Measurements from ENCODE around the gene PRKD1.

The PRKD1 gene

DNA sequence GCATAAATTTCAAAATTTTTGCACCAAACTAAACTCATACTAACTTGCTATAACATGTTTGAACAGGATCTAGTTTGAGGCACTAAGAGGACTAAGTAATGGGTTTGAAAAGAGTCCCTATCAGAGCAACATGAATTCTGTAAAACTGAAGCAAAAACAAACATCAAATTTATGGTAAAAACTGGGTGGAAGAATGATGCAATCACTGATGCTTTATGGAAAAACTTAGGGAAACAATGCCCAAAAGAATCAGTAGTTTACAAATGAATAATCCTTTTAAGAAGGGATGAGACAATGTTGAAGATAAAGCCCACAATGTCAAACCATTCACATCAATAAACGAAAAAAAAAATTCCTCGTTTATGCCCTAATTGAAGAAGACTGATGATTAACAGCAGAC is 88.9 kb downstream of the PRKD1 start:
- DNase-seq (ENCODE audit: low read depth, low spot score): no peak

DNA sequence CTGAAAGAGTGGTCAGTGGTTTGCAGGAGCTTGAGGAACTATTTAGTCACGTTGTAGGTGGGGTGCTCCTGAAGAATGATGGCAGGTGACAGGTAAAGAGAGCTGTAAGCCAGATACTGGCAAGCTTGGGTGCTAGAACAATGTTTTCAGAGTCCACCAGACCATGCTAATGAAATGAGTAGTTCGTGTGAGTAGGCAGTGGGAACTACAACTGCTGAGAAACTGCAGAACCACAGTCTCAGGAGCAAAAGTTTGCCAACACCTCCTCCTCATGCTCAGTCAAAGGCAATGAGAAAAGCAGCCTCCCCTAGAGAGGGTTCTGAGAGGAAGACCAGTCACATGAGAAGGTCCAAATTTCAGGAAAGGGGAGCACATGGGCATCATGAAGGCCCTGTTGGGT is 91.3 kb downstream of the PRKD1 start:
- DNase-seq (ENCODE audit: low read depth, low spot score): no peak

DNA sequence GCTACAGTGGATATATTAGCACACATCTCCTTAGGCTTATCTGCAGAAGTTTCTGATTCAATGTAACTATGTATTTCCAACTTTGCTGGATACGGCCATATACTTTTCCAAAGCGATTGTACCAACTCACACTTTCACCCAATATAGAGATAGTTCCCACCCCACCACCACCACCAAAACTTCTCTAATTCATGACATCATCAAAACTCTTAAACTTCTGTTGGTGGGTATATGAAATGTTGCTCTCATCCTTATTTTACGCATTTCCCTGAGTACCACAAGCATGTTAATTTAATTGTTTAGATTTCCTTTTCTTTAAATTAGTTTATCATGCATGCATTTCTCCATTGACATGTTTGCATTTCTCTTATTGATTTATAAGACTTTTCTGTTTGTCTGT is 95.6 kb downstream of the PRKD1 start:
- DNase-seq (ENCODE audit: low read depth, low spot score): no peak

DNA sequence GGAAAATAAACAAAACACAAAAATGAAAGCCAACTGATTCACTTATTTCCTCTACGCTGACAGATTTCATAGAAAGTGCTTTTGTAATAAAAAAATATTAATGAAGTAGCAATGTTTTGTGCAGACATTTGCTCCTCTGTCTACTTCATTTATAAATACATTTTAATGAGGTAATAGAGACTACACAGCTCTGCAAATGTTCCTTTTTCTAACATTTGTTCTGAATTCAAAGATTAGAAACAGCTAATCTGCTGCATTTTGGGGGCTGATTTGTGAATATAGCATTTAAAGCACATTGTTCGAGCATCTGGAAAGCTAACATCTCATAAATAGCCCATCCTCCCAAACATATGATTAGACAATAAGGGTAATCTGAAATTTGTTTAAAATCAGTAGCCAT is 97.8 kb downstream of the PRKD1 start:
- no peak for DNase-seq (ENCODE audit: low read depth, low spot score)

DNA sequence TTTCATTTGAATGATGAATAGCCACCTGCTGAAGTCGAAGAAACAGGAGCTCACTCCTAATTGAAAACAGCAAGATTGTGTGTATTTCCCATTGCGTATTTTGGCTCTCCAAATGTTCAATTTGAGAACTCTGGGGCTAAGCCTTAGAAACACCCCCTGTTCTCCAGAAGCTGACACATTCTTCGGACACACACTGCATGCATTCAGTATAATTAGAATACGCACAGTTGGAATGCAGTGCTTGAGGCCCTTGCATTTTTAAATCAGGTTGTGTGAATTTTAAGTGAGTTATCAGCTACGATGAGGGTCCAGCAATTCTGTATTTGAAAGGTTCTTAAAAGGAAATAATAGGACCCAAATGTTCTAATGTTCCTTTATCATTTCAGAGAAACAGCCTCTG is 103.8 kb downstream of the PRKD1 start:
- DNase-seq (ENCODE audit: low read depth, low spot score): peak; percentile 51

DNA sequence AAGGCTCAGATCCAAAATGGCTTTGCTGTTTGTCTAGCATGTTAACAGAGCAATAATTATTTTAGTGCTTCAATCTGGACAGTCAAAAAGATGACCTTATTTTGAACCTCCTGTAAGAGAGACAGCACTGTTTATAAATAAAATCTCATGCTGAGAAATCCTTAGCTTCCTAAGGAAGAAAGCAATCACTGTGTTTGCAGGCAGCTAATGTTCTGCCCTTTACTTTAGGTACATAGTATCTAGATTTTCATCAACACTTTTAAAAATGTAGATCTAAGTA is 105.3 kb downstream of the PRKD1 start:
- no peak for DNase-seq (ENCODE audit: low read depth, low spot score)

DNA sequence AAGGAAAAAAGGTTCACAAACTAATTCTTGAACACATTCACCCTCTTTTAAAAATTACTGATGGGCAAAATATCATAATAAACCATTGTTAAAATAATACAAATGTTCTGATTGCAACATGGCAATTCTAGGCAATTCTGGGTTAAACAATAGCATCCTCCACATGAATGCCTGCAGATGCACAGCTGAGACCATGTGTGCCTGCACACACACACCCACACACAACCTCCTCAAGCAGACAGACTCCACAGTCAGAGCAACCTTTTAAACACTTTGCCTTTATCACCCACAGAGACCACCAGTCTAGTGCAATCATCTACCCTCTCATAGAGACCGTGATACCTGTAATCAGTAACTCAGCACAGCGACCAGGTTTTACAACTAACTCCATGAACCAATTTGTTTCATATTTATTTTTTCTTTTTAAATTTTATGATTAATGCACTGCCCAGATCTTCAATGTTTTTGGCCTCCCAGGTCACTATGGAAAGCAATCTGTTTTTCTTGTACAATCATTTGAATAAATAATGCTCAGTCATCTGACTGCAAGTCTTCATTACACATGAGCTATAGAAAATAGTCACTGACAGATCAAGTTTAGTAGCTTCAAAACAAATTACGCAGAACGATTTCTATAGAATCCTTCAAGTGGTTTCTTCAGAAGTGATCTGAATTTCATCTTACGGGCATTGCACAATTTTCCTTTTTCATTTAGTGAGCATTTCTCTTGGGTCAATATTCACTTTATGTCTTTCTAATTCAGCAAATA is 105.8 kb downstream of the PRKD1 start:
- DNase-seq (ENCODE audit: low read depth, low spot score): no peak

DNA sequence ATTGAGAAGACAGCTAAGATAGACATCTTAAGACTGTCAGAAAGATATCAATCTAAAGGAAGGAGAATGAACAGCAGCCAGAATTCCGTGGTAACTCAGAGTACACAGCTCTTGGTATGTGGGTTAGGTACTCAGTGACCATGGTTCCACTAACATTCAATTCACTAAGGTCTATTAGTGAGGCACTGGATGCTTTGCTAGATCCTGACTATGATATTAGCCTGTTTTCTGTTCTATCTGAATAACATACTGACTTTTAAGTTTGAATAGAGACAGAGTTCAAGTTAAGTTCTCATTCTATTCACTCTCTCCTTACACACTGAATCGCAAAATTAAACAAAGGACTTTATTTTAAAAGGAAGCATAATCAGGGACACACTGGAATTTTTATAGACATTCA is 106.4 kb downstream of the PRKD1 start:
- peak; percentile 42 for DNase-seq (ENCODE audit: low read depth, low spot score)

DNA sequence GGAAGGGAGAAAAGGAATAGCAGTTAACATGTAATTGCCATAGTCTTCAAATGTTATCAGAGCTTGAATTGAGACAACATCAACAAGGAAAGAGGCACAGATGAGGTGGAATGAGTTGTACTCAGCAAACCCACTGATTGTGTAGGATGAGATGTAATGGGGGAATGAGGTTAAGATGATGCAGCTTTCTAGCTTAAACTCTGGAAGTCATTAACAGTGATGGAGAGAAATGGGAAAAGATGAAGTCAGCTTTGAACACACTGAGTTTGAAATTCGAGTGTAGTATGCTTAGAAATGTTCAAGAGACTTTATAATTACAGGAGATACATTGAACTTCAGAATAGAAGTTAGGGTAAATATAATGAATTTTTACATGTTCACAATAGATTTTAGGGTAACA is 106.9 kb downstream of the PRKD1 start:
- DNase-seq (ENCODE audit: low read depth, low spot score): no peak

DNA sequence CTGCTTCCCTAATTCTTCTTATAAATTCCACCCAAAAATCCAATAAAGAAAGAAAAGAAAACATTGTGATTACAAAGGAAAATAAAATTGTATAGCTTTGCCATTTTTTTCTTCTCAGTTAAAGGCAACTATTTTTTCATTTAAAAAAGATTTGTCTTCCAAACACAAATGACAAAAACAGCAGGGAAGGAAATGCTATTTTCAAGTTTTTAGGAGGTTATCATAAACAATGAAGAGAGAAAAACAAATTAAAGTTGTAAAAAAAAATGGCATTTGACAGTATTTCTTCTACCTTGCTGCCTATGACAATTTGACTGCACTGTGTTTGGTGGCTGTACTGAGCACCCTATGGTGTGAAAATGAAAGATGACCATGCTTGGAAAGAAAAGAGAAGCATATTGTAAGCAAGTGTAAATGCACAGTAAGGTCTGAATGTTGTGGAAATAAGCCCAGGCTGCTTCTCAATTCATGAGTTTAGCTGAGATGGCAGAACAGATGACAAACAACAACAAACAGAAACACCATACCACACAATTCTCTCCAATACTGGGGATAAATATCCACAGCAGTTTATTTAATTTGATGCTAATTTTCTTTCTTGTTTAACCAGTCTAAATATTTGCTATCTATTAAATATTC is 109.8 kb downstream of the PRKD1 start:
- DNase-seq (ENCODE audit: low read depth, low spot score): no peak

DNA sequence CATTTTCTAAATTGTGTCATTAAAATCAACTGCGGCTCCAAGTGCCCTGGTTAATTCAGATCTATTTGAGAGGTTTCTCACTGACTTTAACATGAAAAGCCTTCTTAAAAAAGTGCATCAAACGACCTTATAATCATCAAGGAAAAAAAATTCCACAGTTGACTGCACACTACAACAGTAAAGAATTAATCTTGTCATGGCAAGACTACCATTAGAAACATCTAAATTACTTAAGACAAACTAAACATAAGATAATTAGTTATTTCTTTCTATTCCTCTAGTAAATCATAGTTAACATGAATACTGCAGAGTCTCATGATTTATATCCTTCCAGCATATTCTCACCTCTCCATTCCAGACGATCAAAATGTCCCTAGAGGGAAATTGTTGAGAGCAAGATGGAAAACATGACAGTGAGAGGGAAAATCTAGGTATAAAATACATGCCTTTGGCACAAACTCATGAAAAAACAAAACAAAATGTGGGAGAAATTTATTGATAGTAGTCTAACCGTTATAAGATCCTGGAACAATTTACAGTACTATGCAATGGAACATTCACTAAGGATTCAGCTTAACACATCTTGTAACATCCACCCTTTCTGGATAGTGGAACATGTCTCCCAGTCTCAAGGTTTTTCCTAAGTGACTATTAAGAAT is 112.5 kb downstream of the PRKD1 start:
- DNase-seq (ENCODE audit: low read depth, low spot score): no peak

DNA sequence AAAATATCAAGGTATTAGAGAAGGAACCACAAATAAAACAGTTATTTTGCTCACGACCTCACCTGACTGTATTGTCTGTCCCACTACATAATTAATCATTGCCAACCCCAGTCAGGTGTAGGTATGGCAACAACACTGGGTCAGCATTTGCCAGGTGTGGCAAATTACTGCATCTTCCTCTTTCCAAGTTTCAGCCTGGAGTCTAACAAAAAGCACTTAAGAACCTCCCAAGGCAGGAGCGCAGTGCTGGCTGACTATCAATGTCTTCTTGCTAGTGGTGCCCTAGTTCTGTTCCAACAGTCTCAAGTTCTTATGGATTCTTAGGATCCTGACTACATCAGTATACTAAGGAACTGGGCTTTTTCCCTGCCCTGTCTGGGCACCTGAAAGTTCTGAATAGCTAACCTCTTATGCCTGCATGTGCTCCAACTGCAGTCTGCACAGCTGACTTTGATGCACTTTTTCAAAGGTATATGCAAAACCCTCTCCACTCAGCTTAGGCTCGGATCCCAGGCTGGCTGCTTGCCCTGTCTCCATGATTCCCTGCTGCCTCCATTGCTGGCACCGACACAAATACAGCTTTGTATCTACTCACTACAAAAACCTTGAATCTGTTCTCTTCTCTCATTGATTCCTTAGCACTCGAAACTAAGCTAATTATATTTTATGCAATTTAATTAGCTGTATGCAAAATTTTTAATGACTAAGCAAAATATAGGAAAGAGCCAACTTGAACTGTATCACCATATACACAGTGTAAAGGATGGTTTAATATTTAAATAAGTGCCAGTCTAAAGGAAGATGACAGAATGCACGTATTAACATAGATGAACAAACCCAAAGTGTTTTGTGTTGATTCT is 113.3 kb downstream of the PRKD1 start:
- peak; percentile 89 for DNase-seq (ENCODE audit: low read depth, low spot score)

DNA sequence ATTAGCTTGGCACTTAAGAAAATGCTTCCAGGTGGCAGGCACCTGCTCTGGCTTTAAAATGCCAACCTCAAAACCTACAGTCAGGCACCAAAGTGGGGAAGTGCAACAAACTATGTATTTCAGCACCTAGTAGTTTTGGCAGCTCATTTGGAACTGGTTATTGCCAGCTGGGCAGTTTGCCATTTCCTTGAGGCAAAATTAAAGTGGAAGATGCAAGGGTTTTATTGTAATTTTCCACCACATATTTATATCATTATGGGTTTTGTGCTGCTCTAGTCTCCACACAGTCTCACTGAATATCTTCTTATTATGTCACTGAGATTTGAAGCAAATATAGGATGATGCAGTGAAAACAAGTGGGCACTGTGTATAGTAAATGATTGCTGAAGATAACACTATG is 117.0 kb downstream of the PRKD1 start:
- DNase-seq (ENCODE audit: low read depth, low spot score): peak; percentile 27

DNA sequence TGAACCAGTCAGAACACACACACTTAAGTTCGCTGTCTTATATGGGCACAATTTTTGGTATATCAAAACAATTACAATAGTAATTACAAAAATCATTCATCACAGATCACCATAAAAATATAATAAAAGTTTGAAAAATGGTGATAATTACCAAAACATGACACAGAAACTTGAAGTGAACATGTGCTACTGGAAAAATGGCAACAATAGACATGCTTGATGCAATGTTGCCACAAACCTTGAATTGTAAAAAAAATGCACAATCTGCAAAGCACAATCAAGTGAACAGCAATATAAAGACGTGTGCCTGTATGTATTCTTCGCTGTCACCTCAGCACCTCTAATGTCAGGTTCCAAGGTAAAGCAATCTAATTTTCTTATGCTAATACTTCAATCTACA is 117.6 kb downstream of the PRKD1 start:
- no peak for DNase-seq (ENCODE audit: low read depth, low spot score)

DNA sequence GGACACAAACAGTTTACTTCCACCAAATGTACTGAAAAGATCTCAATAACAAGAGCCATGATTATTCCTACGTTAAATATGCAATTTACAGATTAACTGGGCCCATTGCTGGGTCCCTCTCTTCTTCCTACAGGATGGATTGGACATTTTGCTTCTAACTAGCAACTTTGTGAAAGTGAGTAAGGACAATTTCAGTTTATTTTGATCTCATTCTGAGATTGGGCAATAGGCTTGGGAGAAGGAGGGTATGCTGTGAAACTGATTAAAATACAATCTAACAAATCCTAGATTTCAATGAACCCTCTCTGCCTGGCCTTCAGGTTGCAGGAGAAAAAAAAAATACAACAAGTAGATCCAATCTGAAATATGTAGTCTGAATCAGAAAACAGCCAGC is 121.5 kb downstream of the PRKD1 start:
- no peak for DNase-seq (ENCODE audit: low read depth, low spot score)

DNA sequence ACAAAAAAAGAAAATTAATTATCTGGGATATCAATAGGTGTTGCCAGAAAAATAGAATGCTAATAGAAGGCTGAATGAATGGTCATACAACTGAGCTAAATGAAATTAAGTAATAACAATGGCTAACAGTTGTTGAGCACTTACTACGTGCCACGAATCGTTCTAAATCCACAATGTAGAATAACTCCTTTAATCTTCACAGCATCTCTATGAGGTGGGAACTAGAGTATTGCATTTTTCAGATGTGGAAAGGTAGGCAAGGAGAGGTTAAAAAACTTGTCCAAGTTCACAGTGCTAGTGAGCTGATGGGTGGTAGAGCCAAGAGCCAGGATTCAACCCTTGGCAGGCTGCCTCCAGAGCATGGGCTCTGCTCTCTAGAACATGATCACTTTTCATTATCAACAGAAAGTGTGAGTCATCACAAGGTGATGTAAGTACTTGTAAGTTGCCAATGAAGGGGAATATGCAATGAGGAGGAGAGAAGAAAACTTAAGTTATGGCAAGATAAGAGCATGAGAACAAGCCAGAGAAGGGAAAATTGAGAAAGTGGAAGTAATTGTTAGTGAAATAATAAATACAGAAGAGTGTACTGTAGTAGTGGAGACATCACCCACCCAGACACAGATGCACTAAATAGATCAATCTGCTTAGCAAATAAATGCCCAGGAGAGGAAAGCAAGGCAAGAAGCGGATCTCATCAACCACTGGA is 122.1 kb downstream of the PRKD1 start:
- DNase-seq (ENCODE audit: low read depth, low spot score): peak; percentile 93

DNA sequence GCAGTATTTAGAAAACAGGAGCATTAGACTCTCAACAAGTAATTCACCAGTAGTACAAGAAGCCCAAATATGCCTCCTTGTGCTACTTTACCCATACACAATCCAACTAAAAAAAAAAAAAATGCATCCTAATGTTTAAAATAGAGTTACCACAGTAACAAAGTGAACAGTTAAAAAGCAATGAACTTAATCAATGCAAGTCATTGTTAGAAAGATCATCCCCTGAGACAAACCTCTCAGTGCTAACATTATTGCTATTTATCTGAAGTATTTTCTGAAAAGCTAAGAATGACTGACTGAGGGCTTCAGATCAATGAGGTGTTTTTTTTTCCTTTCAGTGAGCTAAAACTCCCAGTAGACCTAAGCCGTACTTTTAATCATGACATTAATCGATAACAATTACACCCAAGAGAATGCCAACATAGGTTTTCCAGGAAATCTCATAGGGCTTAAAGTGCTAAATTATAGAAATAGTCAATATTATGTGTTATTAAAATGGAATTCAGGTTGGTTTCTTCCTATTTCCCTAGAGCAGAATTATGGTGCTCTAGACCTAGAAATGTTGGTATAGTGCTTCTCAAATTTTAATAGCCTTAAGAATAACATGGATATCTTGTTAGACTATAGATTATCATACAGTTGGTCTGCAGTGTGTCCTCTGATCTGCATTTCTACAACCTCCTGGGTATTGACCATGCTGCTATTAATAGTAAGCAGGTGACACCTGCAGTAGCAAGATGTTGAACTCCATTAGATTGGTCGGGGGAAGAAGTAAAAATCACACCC is 123.0 kb downstream of the PRKD1 start:
- no peak for DNase-seq (ENCODE audit: low read depth, low spot score)

DNA sequence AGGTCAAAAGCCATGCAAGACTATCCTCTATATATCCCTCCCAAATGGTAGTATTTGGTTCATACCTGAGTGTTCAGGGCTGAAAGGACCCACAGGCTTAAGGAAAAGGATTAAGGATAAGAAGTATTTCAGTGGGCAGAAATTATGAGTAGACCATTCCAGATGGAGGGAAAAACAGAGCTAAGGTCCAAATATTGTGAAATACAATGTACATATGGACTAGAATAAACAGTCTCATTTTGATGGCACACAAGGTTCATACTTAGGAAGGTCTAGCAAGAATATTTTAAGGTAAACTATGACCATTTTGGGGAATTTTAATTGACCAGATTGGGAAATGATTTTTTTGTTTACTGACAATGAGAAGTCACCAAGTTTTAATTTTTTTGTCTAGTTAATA is 124.6 kb downstream of the PRKD1 start:
- DNase-seq (ENCODE audit: low read depth, low spot score): no peak

DNA sequence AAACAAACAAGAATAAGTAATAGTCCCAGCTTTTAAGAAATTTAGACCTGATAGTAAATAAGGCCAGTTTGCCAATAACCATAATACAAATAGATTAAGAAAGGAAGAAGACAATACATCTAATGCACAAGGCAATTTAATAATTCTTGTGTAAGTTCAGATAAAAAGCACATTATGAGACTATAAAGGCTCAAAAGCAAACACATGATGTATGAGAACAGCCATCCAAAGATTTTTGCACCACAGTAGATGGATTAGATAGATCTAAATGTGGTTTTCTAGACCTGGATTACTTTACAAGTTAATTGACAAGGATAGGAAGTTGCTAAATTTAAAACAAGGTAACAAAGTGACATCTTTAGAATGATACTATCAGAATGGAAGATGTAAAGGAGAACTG is 125.4 kb downstream of the PRKD1 start:
- DNase-seq (ENCODE audit: low read depth, low spot score): no peak

DNA sequence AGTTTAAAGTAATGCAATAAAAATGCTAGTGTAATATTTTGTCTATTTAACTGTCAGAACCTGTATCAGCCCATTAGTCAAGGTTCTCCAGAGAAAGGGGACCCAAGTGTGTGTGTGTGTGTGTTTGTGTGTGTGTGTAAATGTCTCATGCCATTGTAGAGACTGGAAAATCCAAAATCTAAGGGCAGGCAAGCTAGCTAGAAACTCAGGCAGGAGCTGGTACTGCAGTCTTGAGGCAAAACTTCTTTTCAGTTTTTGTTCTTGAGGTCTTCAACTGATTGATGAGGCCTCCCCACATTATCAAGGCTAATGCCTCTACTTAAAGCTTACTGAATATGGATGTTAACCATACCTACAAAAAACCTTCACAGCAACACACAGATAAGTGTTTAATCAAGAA is 126.7 kb downstream of the PRKD1 start:
- DNase-seq (ENCODE audit: low read depth, low spot score): no peak
